Activated naive CD4-positive, alpha-beta T cell (primary cell): ENCODE results near the gene GHRHR.

ENCODE experiments used
- DNase-seq, 4 experiments: peaks; one replicate each; lab custom pipeline; 2025; lab: John Stamatoyannopoulos, UW

Gene GHRHR

GRCh38 chr7:30963842-30964241 lies at the start of gene GHRHR:
TSS of gene GHRHR (plus strand) at chr7:30963953. CDS start at chr7:30964069, 116 bp downstream.
- DNase-seq: no peak

- DNase-seq: no peak
Measured at GRCh38 chr7:30914596-30914995, 49.2 kb upstream of the GHRHR start.

- DNase-seq: no peak
Measured at GRCh38 chr7:30915005-30915601, 48.6 kb upstream of the GHRHR start.

GRCh38 chr7:30915751-30916150 lies 48.0 kb upstream of the GHRHR start:
- DNase-seq: no peak

GRCh38 chr7:30916255-30916654 lies 47.5 kb upstream of the GHRHR start:
- DNase-seq: no peak

GRCh38 chr7:30916767-30917166 lies 47.0 kb upstream of the GHRHR start:
- DNase-seq: no peak

- DNase-seq: no peak
Measured at GRCh38 chr7:30917216-30917893, 46.4 kb upstream of the GHRHR start.

- no peak for DNase-seq
Measured at GRCh38 chr7:30918676-30919075, 45.1 kb upstream of the GHRHR start.

- no peak for DNase-seq
Measured at GRCh38 chr7:30920021-30920583, 43.7 kb upstream of the GHRHR start.

- DNase-seq: no peak
Measured at GRCh38 chr7:30920584-30921539, 42.9 kb upstream of the GHRHR start.

GRCh38 chr7:30921540-30922401 lies 42.0 kb upstream of the GHRHR start:
- DNase-seq: no peak

- no peak for DNase-seq
Measured at GRCh38 chr7:30922596-30922995, 41.2 kb upstream of the GHRHR start.

GRCh38 chr7:30923009-30923773 lies 40.6 kb upstream of the GHRHR start:
- DNase-seq: no peak

GRCh38 chr7:30923774-30924413 lies 39.9 kb upstream of the GHRHR start:
- DNase-seq: no peak

- DNase-seq: no peak
Measured at GRCh38 chr7:30924624-30925023, 39.1 kb upstream of the GHRHR start.

- DNase-seq: no peak
Measured at GRCh38 chr7:30925117-30925516, 38.6 kb upstream of the GHRHR start.

- no peak for DNase-seq
Measured at GRCh38 chr7:30925913-30926312, 37.8 kb upstream of the GHRHR start.

- no peak for DNase-seq
Measured at GRCh38 chr7:30926313-30926712, 37.4 kb upstream of the GHRHR start.

GRCh38 chr7:30927040-30927439 lies 36.7 kb upstream of the GHRHR start:
- DNase-seq: no peak

GRCh38 chr7:30927559-30927958 lies 36.2 kb upstream of the GHRHR start:
- DNase-seq: no peak
